Measurements from ENCODE around the gene NFATC1.

Gene NFATC1

GRCh38 chr18:79552140-79552631 lies 156.5 kb downstream of the NFATC1 start:
- H3K4me1 ChIP-seq: peaks cover 6 to 47% (median 40%) of the 10 kb centered on the region in 10 experiments; a peak in 16 of 20 replicates
- no peaks in the 10 kb centered on the region for H3K36me3 ChIP-seq
- peak overlapping the region in 2 of 11 experiments; percentile 23 to 31; a peak in 1 of 22 replicates for H3K9ac ChIP-seq
- peaks cover 0 to 16% (median 8%) of the 10 kb centered on the region in 11 experiments; a peak in 9 of 22 replicates for H3K9me3 ChIP-seq (replicated peaks in 1 of 11)
- H3K4me3 ChIP-seq: no peak overlapping the region
- peaks cover 0 to 30% (median 5%) of the 10 kb centered on the region in 11 experiments; a peak in 9 of 22 replicates for H4K20me1 ChIP-seq
- H3K27me3 ChIP-seq: peaks cover 42 to 56% (median 53%) of the 10 kb centered on the region in 11 experiments
- no peak overlapping the region for H3K27ac ChIP-seq
- H3K4me2 ChIP-seq: peak overlapping the region in 8 of 11 experiments; percentile 33 to 69 (median 52); a peak in 13 of 22 replicates
- no peak for TF ChIP-seq Cebpa-rat (IDR thresholded peaks at IDR 0.05)

- H3K9ac ChIP-seq: no peak overlapping the region
Observed at GRCh38 chr18:79552696-79553095, 157.0 kb downstream of the NFATC1 start.

GRCh38 chr18:79553154-79553553 lies 157.4 kb downstream of the NFATC1 start:
- H4K20me1 ChIP-seq: peaks cover 0 to 22% (median 0%) of the 10 kb centered on the region in 11 experiments; a peak in 8 of 22 replicates
- H3K4me3 ChIP-seq: no peak overlapping the region
- H3K27me3 ChIP-seq: peaks cover 32 to 47% (median 44%) of the 10 kb centered on the region in 11 experiments
- peaks cover 0 to 37% (median 31%) of the 10 kb centered on the region in 10 experiments; a peak in 14 of 20 replicates for H3K4me1 ChIP-seq
- no peak overlapping the region for H3K27ac ChIP-seq
- no peak for TF ChIP-seq Cebpa-rat (IDR thresholded peaks at IDR 0.05)
- H3K36me3 ChIP-seq: no peaks in the 10 kb centered on the region
- no peak overlapping the region for H3K9ac ChIP-seq
- peak overlapping the region in 8 of 11 experiments; percentile 25 to 69 (median 52); a peak in 12 of 22 replicates for H3K4me2 ChIP-seq
- peaks cover 0 to 11% (median 4%) of the 10 kb centered on the region in 11 experiments; a peak in 9 of 22 replicates for H3K9me3 ChIP-seq (replicated peaks in 1 of 11)

More at GRCh38 chr18:79552696-79553095, 157.0 kb downstream of the NFATC1 start:
- H3K27ac ChIP-seq: no peak overlapping the region
- H3K9me3 ChIP-seq (replicated peaks in 1 of 11): peaks cover 0 to 15% (median 8%) of the 10 kb centered on the region in 11 experiments; a peak in 9 of 22 replicates
- H3K4me2 ChIP-seq: peak overlapping the region in 8 of 11 experiments; percentile 33 to 69 (median 52); a peak in 13 of 22 replicates
- H3K4me1 ChIP-seq: peaks cover under 1 to 42% (median 35%) of the 10 kb centered on the region in 10 experiments; a peak in 16 of 20 replicates
- peaks cover 0 to 26% (median 4%) of the 10 kb centered on the region in 11 experiments; a peak in 8 of 22 replicates for H4K20me1 ChIP-seq
- H3K36me3 ChIP-seq: no peaks in the 10 kb centered on the region
- H3K4me3 ChIP-seq: no peak overlapping the region
- no peak for TF ChIP-seq Cebpa-rat (IDR thresholded peaks at IDR 0.05)
- H3K27me3 ChIP-seq: peaks cover 36 to 51% (median 48%) of the 10 kb centered on the region in 11 experiments

DNA sequence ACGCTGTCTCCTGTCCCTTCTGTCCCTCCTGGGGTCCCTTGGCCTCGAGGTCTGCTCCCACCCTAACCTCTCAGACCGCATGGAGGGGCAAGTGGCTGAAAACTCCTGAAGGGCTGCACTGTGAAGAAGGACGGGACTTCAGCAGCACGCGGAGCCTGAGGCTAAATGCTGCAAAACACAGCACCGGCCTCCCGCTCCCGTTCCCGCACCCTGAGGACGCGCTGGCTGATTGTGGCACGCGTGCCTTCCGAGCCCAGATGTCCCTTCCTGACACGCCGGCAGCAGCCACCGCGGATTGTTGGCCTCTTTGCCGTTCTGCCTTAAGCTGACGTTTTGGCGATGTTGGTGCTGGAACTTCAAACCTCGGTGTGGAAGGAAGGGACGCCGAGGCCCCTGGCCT lies 158.0 kb downstream of the NFATC1 start:
- peak overlapping the region in 5 of 11 experiments; percentile 49 to 69 (median 67); a peak in 5 of 22 replicates for H3K4me2 ChIP-seq
- H3K27ac ChIP-seq: no peak overlapping the region
- peaks cover 0 to 32% (median 27%) of the 10 kb centered on the region in 10 experiments; a peak in 14 of 20 replicates for H3K4me1 ChIP-seq
- H4K20me1 ChIP-seq: peaks cover 0 to 18% (median 0%) of the 10 kb centered on the region in 11 experiments; a peak in 7 of 22 replicates
- H3K4me3 ChIP-seq: no peak overlapping the region
- H3K36me3 ChIP-seq: no peaks in the 10 kb centered on the region
- peaks cover 26 to 41% (median 38%) of the 10 kb centered on the region in 11 experiments for H3K27me3 ChIP-seq
- TF ChIP-seq Cebpa-rat (IDR thresholded peaks at IDR 0.05): no peak
- peaks cover 0 to 5% (median 0%) of the 10 kb centered on the region in 11 experiments; a peak in 7 of 22 replicates for H3K9me3 ChIP-seq (replicated peaks in 1 of 11)
- H3K9ac ChIP-seq: no peak overlapping the region

GRCh38 chr18:79554321-79554720 lies 158.6 kb downstream of the NFATC1 start:
- Histone ChIP-seq H3K36me3 (no peaks in the 10 kb centered on the region), H3K27me3 (peaks cover 20 to 35% (median 32%) of the 10 kb centered on the region in 11 experiments)

GRCh38 chr18:79554945-79555645 lies 159.4 kb downstream of the NFATC1 start:
- H4K20me1 ChIP-seq: peaks cover 0 to 11% (median 0%) of the 10 kb centered on the region in 11 experiments; a peak in 5 of 22 replicates
- H3K27me3 ChIP-seq: peaks cover 16 to 31% (median 27%) of the 10 kb centered on the region in 11 experiments

More at GRCh38 chr18:79554321-79554720, 158.6 kb downstream of the NFATC1 start:
- no peak overlapping the region for H3K4me2 ChIP-seq
- peaks cover 0 to 7% (median 3%) of the 10 kb centered on the region in 11 experiments; a peak in 7 of 22 replicates for H3K9me3 ChIP-seq (replicated peaks in 1 of 11)
- no peak for TF ChIP-seq Cebpa-rat (IDR thresholded peaks at IDR 0.05)
- peaks cover 0 to 26% (median 21%) of the 10 kb centered on the region in 10 experiments; a peak in 14 of 20 replicates for H3K4me1 ChIP-seq
- H3K4me3 ChIP-seq: no peak overlapping the region
- H3K9ac ChIP-seq: no peak overlapping the region
- no peak overlapping the region for H3K27ac ChIP-seq
- H4K20me1 ChIP-seq: peaks cover 0 to 12% (median 0%) of the 10 kb centered on the region in 11 experiments; a peak in 6 of 22 replicates

GRCh38 chr18:79555885-79556284 lies 160.2 kb downstream of the NFATC1 start:
- Histone ChIP-seq H3K9ac (no peak overlapping the region), H4K20me1 (peaks cover 0 to 11% (median 0%) of the 10 kb centered on the region in 11 experiments; a peak in 5 of 22 replicates), H3K4me1 (peaks cover 0 to 20% (median 16%) of the 10 kb centered on the region in 10 experiments; a peak in 13 of 20 replicates), H3K9me3 (replicated peaks in 1 of 11) (peaks cover 0 to 14% (median 5%) of the 10 kb centered on the region in 11 experiments; a peak in 7 of 22 replicates), H3K27ac (no peak overlapping the region), H3K4me2 (no peak overlapping the region), H3K27me3 (peaks cover 16 to 31% (median 27%) of the 10 kb centered on the region in 11 experiments), H3K36me3 (no peaks in the 10 kb centered on the region), H3K4me3 (no peak overlapping the region)
- TF ChIP-seq Cebpa-rat (IDR thresholded peaks at IDR 0.05): no peak

More at GRCh38 chr18:79554945-79555645, 159.4 kb downstream of the NFATC1 start:
- Histone ChIP-seq H3K4me3 (no peak overlapping the region), H3K4me2 (no peak overlapping the region), H3K36me3 (no peaks in the 10 kb centered on the region), H3K4me1 (peaks cover 0 to 20% (median 16%) of the 10 kb centered on the region in 10 experiments; a peak in 13 of 20 replicates), H3K9me3 (replicated peaks in 1 of 11) (peaks cover 0 to 14% (median 5%) of the 10 kb centered on the region in 11 experiments; a peak in 7 of 22 replicates), H3K9ac (no peak overlapping the region), H3K27ac (no peak overlapping the region)
- no peak for TF ChIP-seq Cebpa-rat (IDR thresholded peaks at IDR 0.05)

DNA sequence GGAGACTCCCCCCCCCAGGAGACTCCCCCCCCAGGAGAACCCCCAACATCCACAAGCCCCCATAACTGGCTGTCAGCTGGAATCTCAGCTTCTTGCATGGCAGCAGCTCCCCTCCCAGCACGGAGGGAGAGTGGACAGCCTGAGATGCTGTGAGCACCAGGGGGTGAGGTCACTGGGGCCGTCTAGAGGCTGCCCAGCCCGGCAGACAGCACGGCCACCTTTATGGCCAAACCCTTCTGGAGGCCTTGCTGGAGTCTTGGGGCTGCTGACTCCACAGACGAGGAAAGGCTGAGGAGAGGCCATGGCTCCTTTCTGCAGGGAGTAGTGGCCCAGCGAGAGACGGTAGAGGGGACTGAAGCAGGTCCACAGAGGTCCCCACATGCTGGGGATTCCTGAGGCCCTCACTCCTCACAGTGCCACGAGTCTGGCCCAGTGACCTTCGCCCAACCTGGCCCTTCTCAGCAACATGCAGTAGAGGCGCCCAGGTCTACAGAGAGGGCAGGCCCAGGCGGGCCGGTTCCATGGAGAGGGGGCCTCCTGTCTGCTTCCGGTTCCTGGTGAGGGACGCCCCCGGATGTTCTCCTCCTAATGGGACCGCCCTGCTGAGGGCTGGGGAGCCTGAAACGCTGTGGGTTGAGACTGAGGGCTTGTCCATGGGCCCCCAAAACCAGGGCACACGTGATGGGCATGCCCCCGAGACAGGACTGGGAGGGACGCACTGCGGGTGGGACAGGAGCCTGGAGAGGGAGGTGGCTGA lies 161.3 kb downstream of the NFATC1 start:
- H3K36me3 ChIP-seq: no peaks in the 10 kb centered on the region
- H3K4me2 ChIP-seq: no peak overlapping the region
- peaks cover 0 to 11% (median 0%) of the 10 kb centered on the region in 11 experiments; a peak in 5 of 22 replicates for H4K20me1 ChIP-seq
- peaks cover 0 to 19% (median 15%) of the 10 kb centered on the region in 10 experiments; a peak in 13 of 20 replicates for H3K4me1 ChIP-seq
- no peak overlapping the region for H3K4me3 ChIP-seq
- no peak overlapping the region for H3K27ac ChIP-seq
- peaks cover 15 to 30% (median 25%) of the 10 kb centered on the region in 11 experiments for H3K27me3 ChIP-seq
- no peak overlapping the region for H3K9ac ChIP-seq
- no peak for TF ChIP-seq Cebpa-rat (IDR thresholded peaks at IDR 0.05)
- peaks cover 0 to 14% (median 5%) of the 10 kb centered on the region in 11 experiments; a peak in 7 of 22 replicates for H3K9me3 ChIP-seq (replicated peaks in 1 of 11)

All from BLaER1 treated with 17β-estradiol and CSF1 and Interleukin-3, amounts not matched to agents 10 nM and 100 nM (cell line).